Testis (tissue), 2 donors: ENCODE results near the gene HOXB3.

ENCODE experiments used
- CTCF ChIP-seq, 3 experiments: fragments of 450-650 bp in 2 of 3; fragments of 200-600 bp in 1 of 3; sonication (generic) in 1 of 3; IDR thresholded peaks; one replicate each; pipeline ENCODE4 v1.5.1; 2016 to 2019; ENCODE audit warnings: antibody characterized with exemption in 3 of 3, mild to moderate bottlenecking in 2 of 3, moderate library complexity in 1 of 3
- POLR2A ChIP-seq: fragments of 450-650 bp; IDR thresholded peaks from one replicate; pipeline ENCODE4 v1.6.1; 2017; ENCODE audit warnings: antibody characterized with exemption, mild to moderate bottlenecking, moderate library complexity

DNA sequence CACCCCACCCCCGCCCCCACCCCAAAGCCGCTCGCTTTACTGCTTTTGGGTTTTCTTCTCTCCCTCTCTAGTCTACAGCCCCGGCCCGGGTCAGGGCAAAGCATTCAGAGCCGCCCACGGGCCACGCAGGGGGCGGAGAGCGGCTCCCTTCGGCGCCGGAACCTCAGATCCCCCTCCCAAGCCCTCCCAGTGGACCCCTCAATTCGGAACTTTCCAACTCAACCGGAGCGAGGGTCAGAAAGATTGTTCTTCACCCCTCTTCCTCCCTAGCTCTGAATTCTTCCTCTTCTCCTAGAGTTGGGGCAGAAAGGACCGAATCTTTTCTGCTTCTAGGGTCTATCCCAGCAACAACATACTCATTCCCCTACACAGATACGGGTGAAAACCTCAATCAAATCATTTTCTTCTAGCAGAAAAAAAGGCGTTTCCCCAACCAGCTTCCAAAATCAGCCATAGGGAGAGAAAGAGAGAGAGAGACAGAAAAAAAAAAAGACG, 46.1 kb downstream of the HOXB3 start:
- no peak for TF ChIP-seq CTCF (IDR thresholded peaks at IDR 0.05)
- TF ChIP-seq POLR2A: no peak
